ENCODE data around the gene IKZF4. TPM values are rescaled to one million over a fixed set of nuclear protein-coding genes. Genes with fewer than 3 reads are reported as not detected.
A peak's percentile ranks its signal among the peaks of the same experiment; 100 is the strongest.

Gene IKZF4
- polyA plus RNA-seq, 4 donors: 1.1 to 16.1 (median 1.6) TPM

DNA sequence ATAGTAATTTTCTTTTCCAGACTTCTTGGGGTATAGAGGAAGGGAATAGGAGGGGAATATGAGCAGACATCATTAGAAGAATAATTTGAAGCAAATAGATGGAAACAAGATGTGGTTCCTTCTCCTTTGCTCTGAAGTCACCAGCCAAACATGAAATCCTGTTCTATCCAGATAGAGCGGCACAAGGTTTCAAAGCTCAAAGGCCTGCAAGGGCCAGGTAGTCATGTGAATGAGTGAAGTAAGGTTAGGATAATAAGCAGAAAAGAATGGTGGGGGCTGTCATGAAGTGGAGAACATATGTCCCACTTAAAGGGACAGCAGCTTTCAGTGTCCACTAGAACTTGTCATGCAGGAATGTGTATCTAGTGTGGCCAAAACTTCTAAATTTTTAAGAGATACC is 2.5 kb upstream of the IKZF4 start:
- FAIRE-seq (no peak), DNase-seq (peak in 1 of 2 donors; percentile 72)
- Histone ChIP-seq H3K4me1 (ENCODE audit: control insufficient read depth in 3 of 3, insufficient read depth in 2 of 3, low read depth in 1 of 3, low read length in 2 of 3) (peaks cover 0 to 81% (median 3%) of the 10 kb centered on the region in 3 donors), H3K9me3 (ENCODE audit: control insufficient read depth in 2 of 2, insufficient read depth in 1 of 2, low read depth in 1 of 2, low read length in 1 of 2) (no peaks in the 10 kb centered on the region), H3K27ac (ENCODE audit: low read depth in 1 of 3, low read length in 2 of 3) (peak overlapping the region in 1 of 3 donors; percentile 88), H3K27me3 (ENCODE audit: control insufficient read depth in 3 of 3, insufficient read depth in 3 of 3, low read length in 3 of 3) (no peaks in the 10 kb centered on the region), H3K4me3 (ENCODE audit: low read depth in 1 of 3, low read length in 3 of 3) (no peak overlapping the region), H3K36me3 (ENCODE audit: control insufficient read depth in 3 of 3, insufficient read depth in 2 of 3, low read depth in 1 of 3, low read length in 3 of 3) (no peaks in the 10 kb centered on the region)
- WGBS, 3 donors: 92 to 98% (median 92%) methylated on average over 1 of the region's 1 CpG

DNA sequence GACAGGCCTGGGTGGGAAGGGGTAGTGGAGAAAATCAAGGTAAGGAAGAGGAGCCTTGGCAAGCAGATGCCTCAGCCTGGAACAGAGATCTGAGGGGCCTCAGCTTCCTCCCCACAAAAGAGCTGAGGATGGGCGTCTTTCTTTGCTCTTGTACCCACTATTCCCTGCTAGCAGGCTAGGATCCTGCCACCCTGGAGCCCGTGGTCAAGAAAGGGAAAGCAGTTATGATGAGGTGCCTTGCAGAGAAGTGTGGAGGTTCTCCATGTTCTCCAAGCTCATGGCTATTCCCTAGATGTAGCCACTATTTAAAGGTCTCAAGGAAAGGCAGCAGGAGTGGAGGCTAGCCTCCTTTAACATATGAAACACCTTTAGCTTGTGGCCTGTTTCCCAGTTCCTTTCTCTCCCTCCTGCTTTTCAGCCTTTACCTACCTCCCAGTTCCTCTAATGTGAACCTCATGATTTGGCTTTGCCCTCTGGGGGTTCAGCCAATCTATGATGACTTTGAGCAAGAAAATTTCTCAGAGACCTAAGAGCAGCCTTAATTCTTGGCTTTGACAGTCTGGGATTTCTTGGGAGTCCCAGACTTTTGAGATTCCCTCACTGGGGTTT is 1.1 kb downstream of the IKZF4 start:
- FAIRE-seq: no peak
- peaks cover 0 to 25% (median 3%) of the 10 kb centered on the region in 3 donors for H3K36me3 ChIP-seq (ENCODE audit: control insufficient read depth in 3 of 3, insufficient read depth in 2 of 3, low read depth in 1 of 3, low read length in 3 of 3)
- peak overlapping the region in 2 of 3 donors; percentile 42 to 78 for H3K27ac ChIP-seq (ENCODE audit: low read depth in 1 of 3, low read length in 2 of 3)
- DNase-seq: no peak
- 43 to 67% (median 66%) methylated on average over 2 of the region's 2 CpGs for WGBS, 3 donors
- H3K9me3 ChIP-seq (ENCODE audit: control insufficient read depth in 2 of 2, insufficient read depth in 1 of 2, low read depth in 1 of 2, low read length in 1 of 2): no peaks in the 10 kb centered on the region
- peak overlapping the region in 1 of 3 donors; percentile 41 for H3K4me3 ChIP-seq (ENCODE audit: low read depth in 1 of 3, low read length in 3 of 3)
- H3K4me1 ChIP-seq (ENCODE audit: control insufficient read depth in 3 of 3, insufficient read depth in 2 of 3, low read depth in 1 of 3, low read length in 2 of 3): peaks cover 0 to 54% (median 3%) of the 10 kb centered on the region in 3 donors
- H3K27me3 ChIP-seq (ENCODE audit: control insufficient read depth in 3 of 3, insufficient read depth in 3 of 3, low read length in 3 of 3): no peaks in the 10 kb centered on the region

DNA sequence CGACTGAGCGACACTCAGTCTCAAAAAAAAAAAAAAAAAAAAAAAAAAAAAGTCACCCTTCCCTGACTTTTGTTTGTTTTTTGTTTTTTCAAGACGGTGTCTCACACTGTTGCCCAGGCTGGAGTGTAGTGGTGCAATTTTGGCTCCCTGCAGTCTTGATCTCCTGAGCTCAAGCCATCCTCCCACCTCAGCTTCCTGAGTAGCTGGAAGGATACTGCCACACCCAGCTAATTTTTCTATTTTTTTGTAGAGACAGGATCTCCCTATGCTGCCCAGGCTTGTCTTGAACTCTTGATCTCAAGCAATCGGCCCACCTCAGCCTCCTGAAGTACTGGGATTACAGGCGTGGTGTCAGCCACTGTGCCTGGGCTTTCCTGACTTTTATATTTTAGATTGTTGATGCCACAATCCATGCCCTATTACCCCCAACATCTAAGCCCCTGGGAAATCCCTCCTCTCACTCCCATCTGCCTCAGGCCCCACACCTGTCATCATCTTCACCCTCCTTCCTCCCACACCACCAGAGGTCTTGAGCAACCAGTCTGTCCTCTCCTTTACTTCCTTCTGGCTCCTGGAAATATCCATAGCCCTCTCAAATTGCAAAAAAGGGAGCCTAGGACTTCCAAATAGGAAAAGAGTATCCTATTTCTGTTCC is 7.8 kb downstream of the IKZF4 start:
- H3K36me3 ChIP-seq (ENCODE audit: control insufficient read depth in 3 of 3, insufficient read depth in 2 of 3, low read depth in 1 of 3, low read length in 3 of 3): peaks cover 0 to 63% (median 14%) of the 10 kb centered on the region in 3 donors
- FAIRE-seq: no peak
- peak overlapping the region in 1 of 3 donors; percentile 0 for H3K27ac ChIP-seq (ENCODE audit: low read depth in 1 of 3, low read length in 2 of 3)

DNA sequence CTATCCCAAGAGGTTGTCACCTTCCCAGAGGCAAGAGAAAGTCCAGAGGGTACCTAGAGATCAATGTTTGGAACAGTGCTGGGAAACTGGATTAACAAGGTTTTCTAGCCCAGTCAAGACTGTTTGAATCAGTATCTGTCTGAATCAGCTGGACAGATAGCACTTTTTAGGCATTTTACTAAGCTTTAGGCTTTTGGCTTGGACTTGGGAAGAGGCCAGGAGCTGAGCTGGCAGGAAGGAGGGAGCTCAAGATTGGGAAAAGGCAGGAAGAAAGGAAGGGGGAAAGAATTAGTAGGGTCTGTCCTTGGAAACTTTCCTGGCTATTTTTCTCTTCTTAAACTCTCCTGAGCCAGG is 8.3 kb downstream of the IKZF4 start:
- no peak overlapping the region for H3K4me3 ChIP-seq (ENCODE audit: low read depth in 1 of 3, low read length in 3 of 3)
- H3K27me3 ChIP-seq (ENCODE audit: control insufficient read depth in 3 of 3, insufficient read depth in 3 of 3, low read length in 3 of 3): no peaks in the 10 kb centered on the region
- H3K4me1 ChIP-seq (ENCODE audit: control insufficient read depth in 3 of 3, insufficient read depth in 2 of 3, low read depth in 1 of 3, low read length in 2 of 3): peaks cover 0 to 9% (median 0%) of the 10 kb centered on the region in 3 donors
- no peaks in the 10 kb centered on the region for H3K9me3 ChIP-seq (ENCODE audit: control insufficient read depth in 2 of 2, insufficient read depth in 1 of 2, low read depth in 1 of 2, low read length in 1 of 2)
- peaks cover 0 to 64% (median 15%) of the 10 kb centered on the region in 3 donors for H3K36me3 ChIP-seq (ENCODE audit: control insufficient read depth in 3 of 3, insufficient read depth in 2 of 3, low read depth in 1 of 3, low read length in 3 of 3)
- FAIRE-seq: no peak
- DNase-seq: no peak
- H3K27ac ChIP-seq (ENCODE audit: low read depth in 1 of 3, low read length in 2 of 3): peak overlapping the region in 1 of 3 donors; percentile 0

More for the DNA sequence above, 7.8 kb downstream of the IKZF4 start:
- WGBS, 3 donors: 68 to 81% (median 76%) methylated on average over 3 to 5 of the region's 5 CpGs
- Histone ChIP-seq H3K4me1 (ENCODE audit: control insufficient read depth in 3 of 3, insufficient read depth in 2 of 3, low read depth in 1 of 3, low read length in 2 of 3) (peaks cover 0 to 9% (median 0%) of the 10 kb centered on the region in 3 donors), H3K4me3 (ENCODE audit: low read depth in 1 of 3, low read length in 3 of 3) (no peak overlapping the region), H3K9me3 (ENCODE audit: control insufficient read depth in 2 of 2, insufficient read depth in 1 of 2, low read depth in 1 of 2, low read length in 1 of 2) (no peaks in the 10 kb centered on the region), H3K27me3 (ENCODE audit: control insufficient read depth in 3 of 3, insufficient read depth in 3 of 3, low read length in 3 of 3) (no peaks in the 10 kb centered on the region)
- no peak for DNase-seq

DNA sequence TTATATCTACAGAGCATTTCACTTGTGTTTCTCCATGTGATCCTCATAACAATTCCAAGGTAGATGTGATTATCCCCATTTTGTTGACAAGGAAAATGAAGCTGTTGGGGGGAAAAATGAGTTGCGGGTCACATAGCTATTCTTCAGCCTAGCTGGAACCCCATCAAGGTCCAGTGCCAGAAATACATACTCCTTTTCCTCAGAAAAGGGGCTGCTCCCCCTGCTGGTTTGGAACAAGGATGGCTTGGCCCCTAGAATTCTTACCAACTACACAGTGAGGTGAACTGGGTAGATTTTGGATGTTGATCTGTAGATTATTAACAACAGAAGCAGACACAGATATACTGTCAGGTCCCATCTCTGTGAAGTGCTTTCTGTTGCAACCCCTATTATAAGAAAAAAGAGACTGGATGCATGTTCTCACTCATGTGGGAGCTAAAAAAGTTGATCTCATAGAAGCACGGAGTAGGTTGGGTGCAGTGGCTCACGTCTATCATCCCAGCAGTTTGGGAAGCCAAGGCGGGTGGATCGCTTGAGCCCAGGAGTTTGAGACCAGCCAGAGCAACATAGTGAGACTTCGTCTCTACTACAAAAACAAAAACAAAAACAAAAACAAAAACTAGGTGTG is 8.9 kb downstream of the IKZF4 start:
- DNase-seq: peak; percentile 67 to 74
- no peaks in the 10 kb centered on the region for H3K27me3 ChIP-seq (ENCODE audit: control insufficient read depth in 3 of 3, insufficient read depth in 3 of 3, low read length in 3 of 3)
- no peak overlapping the region for H3K27ac ChIP-seq (ENCODE audit: low read depth in 1 of 3, low read length in 2 of 3)
- no peaks in the 10 kb centered on the region for H3K9me3 ChIP-seq (ENCODE audit: control insufficient read depth in 2 of 2, insufficient read depth in 1 of 2, low read depth in 1 of 2, low read length in 1 of 2)
- no peak for FAIRE-seq
- H3K36me3 ChIP-seq (ENCODE audit: control insufficient read depth in 3 of 3, insufficient read depth in 2 of 3, low read depth in 1 of 3, low read length in 3 of 3): peaks cover 0 to 67% (median 15%) of the 10 kb centered on the region in 3 donors
- H3K4me1 ChIP-seq (ENCODE audit: control insufficient read depth in 3 of 3, insufficient read depth in 2 of 3, low read depth in 1 of 3, low read length in 2 of 3): peaks cover 0 to 9% (median 0%) of the 10 kb centered on the region in 3 donors
- WGBS, 3 donors: 82 to 85% (median 85%) methylated on average over 6 of the region's 6 CpGs
- H3K4me3 ChIP-seq (ENCODE audit: low read depth in 1 of 3, low read length in 3 of 3): no peak overlapping the region

DNA sequence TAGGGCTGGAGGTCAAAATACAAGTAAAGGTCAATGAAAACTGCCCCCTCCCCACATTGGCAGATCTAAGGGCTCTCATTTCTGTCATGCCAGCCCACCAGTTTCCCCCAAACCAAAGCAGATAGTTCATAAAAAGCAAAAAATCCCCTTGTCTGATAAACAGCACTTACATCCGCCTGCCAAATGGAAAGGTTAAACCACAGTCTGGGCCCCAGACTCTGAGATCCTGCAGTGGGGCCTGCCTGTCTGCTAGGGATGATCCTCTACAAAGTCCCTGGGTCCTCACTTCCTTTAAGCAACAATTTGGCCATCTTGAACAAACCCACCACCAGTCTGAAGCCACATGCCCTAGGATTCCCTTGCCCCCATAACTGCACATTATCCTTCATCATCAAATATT is 11.1 kb downstream of the IKZF4 start:
- Histone ChIP-seq H3K36me3 (ENCODE audit: control insufficient read depth in 3 of 3, insufficient read depth in 2 of 3, low read depth in 1 of 3, low read length in 3 of 3) (peaks cover 0 to 60% (median 17%) of the 10 kb centered on the region in 3 donors), H3K27ac (ENCODE audit: low read depth in 1 of 3, low read length in 2 of 3) (no peak overlapping the region), H3K27me3 (ENCODE audit: control insufficient read depth in 3 of 3, insufficient read depth in 3 of 3, low read length in 3 of 3) (no peaks in the 10 kb centered on the region), H3K9me3 (ENCODE audit: control insufficient read depth in 2 of 2, insufficient read depth in 1 of 2, low read depth in 1 of 2, low read length in 1 of 2) (no peaks in the 10 kb centered on the region), H3K4me1 (ENCODE audit: control insufficient read depth in 3 of 3, insufficient read depth in 2 of 3, low read depth in 1 of 3, low read length in 2 of 3) (peaks cover 0 to 9% (median 0%) of the 10 kb centered on the region in 3 donors), H3K4me3 (ENCODE audit: low read depth in 1 of 3, low read length in 3 of 3) (no peak overlapping the region)
- WGBS, 3 donors: 81 to 100% (median 82%) methylated on average over 1 of the region's 1 CpG
- no peak for DNase-seq
- FAIRE-seq: no peak

DNA sequence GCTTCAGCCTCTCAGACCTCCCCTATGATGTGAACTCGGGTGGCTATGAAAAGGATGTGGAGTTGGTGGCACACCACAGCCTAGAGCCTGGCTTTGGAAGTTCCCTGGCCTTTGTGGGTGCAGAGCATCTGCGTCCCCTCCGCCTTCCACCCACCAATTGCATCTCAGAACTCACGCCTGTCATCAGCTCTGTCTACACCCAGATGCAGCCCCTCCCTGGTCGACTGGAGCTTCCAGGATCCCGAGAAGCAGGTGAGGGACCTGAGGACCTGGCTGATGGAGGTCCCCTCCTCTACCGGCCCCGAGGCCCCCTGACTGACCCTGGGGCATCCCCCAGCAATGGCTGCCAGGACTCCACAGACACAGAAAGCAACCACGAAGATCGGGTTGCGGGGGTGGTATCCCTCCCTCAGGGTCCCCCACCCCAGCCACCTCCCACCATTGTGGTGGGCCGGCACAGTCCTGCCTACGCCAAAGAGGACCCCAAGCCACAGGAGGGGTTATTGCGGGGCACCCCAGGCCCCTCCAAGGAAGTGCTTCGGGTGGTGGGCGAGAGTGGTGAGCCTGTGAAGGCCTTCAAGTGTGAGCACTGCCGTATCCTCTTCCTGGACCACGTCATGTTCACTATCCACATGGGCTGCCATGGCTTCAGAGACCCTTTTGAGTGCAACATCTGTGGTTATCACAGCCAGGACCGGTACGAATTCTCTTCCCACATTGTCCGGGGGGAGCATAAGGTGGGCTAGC is 13.9 kb downstream of the IKZF4 start:
- no peak for DNase-seq
- FAIRE-seq: no peak
- no peak overlapping the region for H3K4me3 ChIP-seq (ENCODE audit: low read depth in 1 of 3, low read length in 3 of 3)
- H3K36me3 ChIP-seq (ENCODE audit: control insufficient read depth in 3 of 3, insufficient read depth in 2 of 3, low read depth in 1 of 3, low read length in 3 of 3): peaks cover 0 to 48% (median 17%) of the 10 kb centered on the region in 3 donors
- no peaks in the 10 kb centered on the region for H3K4me1 ChIP-seq (ENCODE audit: control insufficient read depth in 3 of 3, insufficient read depth in 2 of 3, low read depth in 1 of 3, low read length in 2 of 3)
- no peak overlapping the region for H3K27ac ChIP-seq (ENCODE audit: low read depth in 1 of 3, low read length in 2 of 3)
- H3K27me3 ChIP-seq (ENCODE audit: control insufficient read depth in 3 of 3, insufficient read depth in 3 of 3, low read length in 3 of 3): no peaks in the 10 kb centered on the region
- H3K9me3 ChIP-seq (ENCODE audit: control insufficient read depth in 2 of 2, insufficient read depth in 1 of 2, low read depth in 1 of 2, low read length in 1 of 2): no peaks in the 10 kb centered on the region
- WGBS, 3 donors: 74 to 86% (median 84%) methylated on average over 18 to 21 of the region's 21 CpGs

DNA sequence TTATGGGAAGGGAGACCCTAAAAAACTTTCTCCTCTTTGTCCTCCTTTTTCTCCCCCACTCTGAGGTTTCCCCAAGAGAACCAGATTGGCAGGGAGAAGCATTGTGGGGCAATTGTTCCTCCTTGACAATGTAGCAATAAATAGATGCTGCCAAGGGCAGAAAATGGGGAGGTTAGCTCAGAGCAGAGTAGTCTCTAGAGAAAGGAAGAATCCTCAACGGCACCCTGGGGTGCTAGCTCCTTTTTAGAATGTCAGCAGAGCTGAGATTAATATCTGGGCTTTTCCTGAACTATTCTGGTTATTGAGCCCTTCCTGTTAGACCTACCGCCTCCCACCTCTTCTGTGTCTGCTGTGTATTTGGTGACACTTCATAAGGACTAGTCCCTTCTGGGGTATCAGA is 16.3 kb downstream of the IKZF4 start:
- DNase-seq: no peak
- Histone ChIP-seq H3K4me1 (ENCODE audit: control insufficient read depth in 3 of 3, insufficient read depth in 2 of 3, low read depth in 1 of 3, low read length in 2 of 3) (peaks cover 0 to 5% (median 0%) of the 10 kb centered on the region in 3 donors), H3K27ac (ENCODE audit: low read depth in 1 of 3, low read length in 2 of 3) (no peak overlapping the region), H3K27me3 (ENCODE audit: control insufficient read depth in 3 of 3, insufficient read depth in 3 of 3, low read length in 3 of 3) (no peaks in the 10 kb centered on the region), H3K36me3 (ENCODE audit: control insufficient read depth in 3 of 3, insufficient read depth in 2 of 3, low read depth in 1 of 3, low read length in 3 of 3) (peaks cover 0 to 40% (median 14%) of the 10 kb centered on the region in 3 donors), H3K4me3 (ENCODE audit: low read depth in 1 of 3, low read length in 3 of 3) (no peak overlapping the region), H3K9me3 (ENCODE audit: control insufficient read depth in 2 of 2, insufficient read depth in 1 of 2, low read depth in 1 of 2, low read length in 1 of 2) (no peaks in the 10 kb centered on the region)
- 67 to 76% (median 71%) methylated on average over 2 of the region's 2 CpGs for WGBS, 3 donors
- FAIRE-seq: no peak
